Keratinocyte (primary cell): ENCODE data around the gene AGAP1. TPM values are rescaled to one million over a fixed set of nuclear protein-coding genes. Genes with fewer than 3 reads are reported as not detected.
A peak's percentile ranks its signal among the peaks of the same experiment; 100 is the strongest.

ENCODE experiments used
- DNase-seq: peaks from one replicate; pipeline ENCODE4 v3.0.0-alpha.2; 2011; ENCODE audit warnings: low read depth, missing footprints, low spot score
- FAIRE-seq: peaks from 2 replicates; lab custom pipeline; 2011; peaks lifted over from hg19 to GRCh38; lab: Jason Lieb, UNC
- H2AFZ ChIP-seq: 2 replicates; pipeline ENCODE4 v1.6.0; 2012; ENCODE audit warnings: low read length, control low read depth, inconsistent platforms; ENCODE audit not compliant: control insufficient read depth
- H3K27ac ChIP-seq: 2 replicates; pipeline ENCODE4 v1.5.1; 2011; ENCODE audit warnings: low read length; ENCODE audit not compliant: control insufficient read depth, insufficient read depth
- H3K27me3 ChIP-seq: 3 replicates; pipeline ENCODE4 v1.6.0; 2011; ENCODE audit warnings: low read length; ENCODE audit not compliant: control insufficient read depth, insufficient read depth; ENCODE audit errors: extremely low read depth
- H3K36me3 ChIP-seq, 2 experiments: 2 replicates in 1 of 2; 3 replicates in 1 of 2; pipeline ENCODE4 v1.5.1; 2011; ENCODE audit warnings: low read length in 2 of 2, mild to moderate bottlenecking in 1 of 2; ENCODE audit not compliant: control insufficient read depth in 2 of 2, insufficient read depth in 2 of 2; ENCODE audit errors: extremely low read depth in 1 of 2
- H3K4me1 ChIP-seq: 3 replicates; pipeline ENCODE4 v1.5.1; 2011; ENCODE audit warnings: low read length; ENCODE audit not compliant: control insufficient read depth, insufficient read depth; ENCODE audit errors: extremely low read depth
- H3K4me2 ChIP-seq: 3 replicates; pipeline ENCODE4 v1.6.0; 2011; ENCODE audit warnings: low read depth, low read length; ENCODE audit not compliant: control insufficient read depth, insufficient read depth; ENCODE audit errors: extremely low read depth
- H3K4me3 ChIP-seq, 3 experiments: fragments of 200-600 bp in 1 of 3; sonication (generic) in 1 of 3; 2 replicates in 2 of 3; 3 replicates in 1 of 3; pipeline ENCODE4 v1.5.1; 2011 to 2016; ENCODE audit warnings: low read length in 3 of 3, mild to moderate bottlenecking in 3 of 3, control low read depth in 2 of 3, inconsistent platforms in 1 of 3, low read depth in 1 of 3, mixed read lengths in 1 of 3, mixed run types in 1 of 3, moderate library complexity in 1 of 3; ENCODE audit not compliant: control insufficient read depth in 2 of 3, insufficient read depth in 2 of 3; ENCODE audit errors: extremely low read depth in 1 of 3
- H3K79me2 ChIP-seq: 2 replicates; pipeline ENCODE4 v1.6.0; 2012; ENCODE audit warnings: low read length; ENCODE audit not compliant: control insufficient read depth, insufficient read depth
- H3K9ac ChIP-seq: 3 replicates; pipeline ENCODE4 v1.6.0; 2011; ENCODE audit warnings: low read length; ENCODE audit not compliant: control insufficient read depth, insufficient read depth; ENCODE audit errors: extremely low read depth
- H3K9me1 ChIP-seq: 3 replicates; pipeline ENCODE4 v1.6.0; 2011; ENCODE audit warnings: low read length; ENCODE audit not compliant: control insufficient read depth, insufficient read depth; ENCODE audit errors: extremely low read depth
- H3K9me3 ChIP-seq: 2 replicates; pipeline ENCODE4 v1.5.1; 2012; ENCODE audit warnings: low read depth, low read length; ENCODE audit not compliant: control insufficient read depth
- H4K20me1 ChIP-seq: 3 replicates; pipeline ENCODE4 v1.6.0; 2011; ENCODE audit warnings: low read length; ENCODE audit not compliant: control insufficient read depth, insufficient read depth; ENCODE audit errors: extremely low read depth
- CTCF ChIP-seq, 3 experiments: IDR thresholded peaks in 1 of 3; conservative IDR thresholded peaks in 1 of 3; optimal IDR thresholded peaks in 1 of 3; 2 replicates in 2 of 3; 3 replicates in 1 of 3; pipeline versions ENCODE3 to v1.5.1; 2011; ENCODE audit warnings: low read length in 3 of 3, mild to moderate bottlenecking in 3 of 3, moderate library complexity in 2 of 3, control low read depth in 1 of 3, inconsistent platforms in 1 of 3; ENCODE audit not compliant: insufficient read depth in 2 of 3; ENCODE audit errors: extremely low read depth in 1 of 3
- EZH2 ChIP-seq: IDR thresholded peaks from one replicate; pipeline ENCODE4 v1.6.1; 2012; ENCODE audit warnings: inconsistent platforms, mild to moderate bottlenecking, low read length, moderate library complexity
- dilution Hi-C: fragments of 300-500 bp; cut with MboI; formaldehyde crosslinking; loops from one replicate; pipeline ENCODE4 v1.7.0; 2020; ENCODE audit warnings: low sequenced_read_pairs; ENCODE audit not compliant: extremely low pct_ligation_motif_present
- polyA plus RNA-seq, 5 experiments: library from polyadenylated mRNA; depleted of rRNA in 3 of 5; stranded (reverse) in 3 of 5; stranded (forward) in 1 of 5; unstranded in 1 of 5; fragments of >200 nt; gene quantifications; 1 replicate in 1 of 5; 2 replicates in 3 of 5; 3 replicates in 1 of 5; pipeline versions ENCODE4 v1.2.1 to v1.2.3, GENCODE V29; 2011 to 2012; ENCODE audit warnings: missing spikeins in 2 of 5, low read depth in 1 of 5, low replicate concordance in 1 of 5
- small RNA-seq, 3 experiments: library from RNA; depleted of rRNA; stranded (forward); fragments of <200 nt; gene quantifications; one replicate each; pipeline ENCODE3, GENCODE V24; 2012; ENCODE audit warnings: low read depth in 3 of 3, low replicate concordance in 1 of 3; ENCODE audit not compliant: insufficient read length in 3 of 3

Gene AGAP1
- polyA plus RNA-seq, 1 donor (not counting 4 experiments of a cell fraction or from before 2014, with no cell fraction given): 12.6 TPM

DNA sequence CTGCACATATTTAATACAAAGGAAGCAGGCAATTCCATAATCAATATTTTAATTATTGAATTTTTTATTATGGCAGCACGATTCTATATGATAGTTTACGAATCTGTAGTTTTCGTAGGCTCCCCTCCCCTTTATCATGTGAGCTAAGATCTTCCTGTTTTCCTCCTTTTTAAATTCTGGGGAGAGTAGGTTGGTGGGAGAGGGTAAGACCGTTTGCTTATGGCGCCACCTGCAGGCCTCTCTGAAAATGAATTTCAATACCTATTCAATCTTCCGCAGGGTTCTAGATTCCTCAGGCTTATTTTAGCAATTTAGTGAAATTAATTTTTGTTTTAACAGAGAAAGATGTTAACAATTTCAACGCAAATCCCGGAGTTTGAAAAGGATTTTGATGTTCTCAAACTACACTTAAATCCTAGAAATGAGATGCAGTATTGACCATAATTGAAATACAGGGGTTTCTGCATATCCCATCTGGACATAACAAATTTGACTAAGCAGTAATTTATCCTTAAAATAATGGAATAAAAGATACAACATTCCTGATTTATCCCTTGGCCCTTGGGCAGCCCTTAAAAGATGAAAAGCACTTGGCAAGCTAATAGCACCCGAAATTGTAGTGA is 687.1 kb downstream of the AGAP1 start:
- Histone ChIP-seq H3K9ac (no peak overlapping the region), H3K4me1 (peaks cover 23% of the 10 kb centered on the region), H2AFZ (no peak overlapping the region), H4K20me1 (no peaks in the 10 kb centered on the region), H3K9me3 (no peaks in the 10 kb centered on the region), H3K4me3 (peak overlapping the region in 1 of 3 experiments; percentile 51), H3K9me1 (no peaks in the 10 kb centered on the region), H3K79me2 (no peaks in the 10 kb centered on the region), H3K27ac (no peak overlapping the region), H3K4me2 (peak overlapping the region; percentile 85), H3K36me3 (no peaks in the 10 kb centered on the region), H3K27me3 (no peaks in the 10 kb centered on the region)
- dilution Hi-C loops: no loop called here
- FAIRE-seq: no peak
- TF ChIP-seq CTCF (optimal IDR thresholded peaks at IDR 0.05 in 1 of 3, IDR thresholded peaks at IDR 0.05 in 1 of 3, conservative IDR thresholded peaks at IDR 0.05 in 1 of 3; ENCODE audit: extremely low read depth in 1 of 3, insufficient read depth in 2 of 3, low read length in 3 of 3): peak; percentile 55 to 66 (median 64)
- no peak for TF ChIP-seq EZH2
- no peak for DNase-seq

Small RNA genes lying within 50 kb of the gene (small RNA-seq; reads per million reads assigned to genes)
- gene RF00019 (0 reads per million in 3 experiments), gene RN7SL204P (0 reads per million in 3 experiments), gene RNU7-127P (0 reads per million in 3 experiments), gene TMSB10P1 (0 reads per million in 3 experiments)
